GM21825 (cell line): Measurements from ENCODE around the gene MOB3C.
A peak's percentile ranks its signal among the peaks of the same experiment; 100 is the strongest.

Experiments used
- ATAC-seq: cut with Tn5 transposase; IDR thresholded peaks from one replicate; pipeline ENCODE4 v1.9.1; 2021; ENCODE audit warnings: mild to moderate bottlenecking, moderate library complexity; ENCODE audit not compliant: unreplicated experiment

Gene MOB3C

GRCh38 chr1:46639547-46639946 lies 22.9 kb upstream of the MOB3C start:
- no peak for ATAC-seq

GRCh38 chr1:46638921-46639320 lies 22.3 kb upstream of the MOB3C start:
- no peak for ATAC-seq

- ATAC-seq = no peak
These were observed 21.0 kb upstream of the MOB3C start for GRCh38 chr1:46637444-46638083.

GRCh38 chr1:46635205-46635604 lies 18.6 kb upstream of the MOB3C start:
- no peak for ATAC-seq

GRCh38 chr1:46630719-46631118 lies 14.1 kb upstream of the MOB3C start:
- ATAC-seq = no peak

- no peak for ATAC-seq
These were observed 7.4 kb upstream of the MOB3C start for GRCh38 chr1:46623743-46624644.

GRCh38 chr1:46622344-46622743 lies 5.7 kb upstream of the MOB3C start:
- no peak for ATAC-seq

GRCh38 chr1:46621930-46622329 lies 5.3 kb upstream of the MOB3C start:
- no peak for ATAC-seq

- no peak for ATAC-seq
These were observed 3.1 kb upstream of the MOB3C start for GRCh38 chr1:46619656-46620258.

GRCh38 chr1:46618754-46619415 lies 2.3 kb upstream of the MOB3C start:
- ATAC-seq = no peak

- no peak for ATAC-seq
These were observed 1.2 kb upstream of the MOB3C start for GRCh38 chr1:46617833-46618232.

- ATAC-seq = no peak
These were observed 643 bp upstream of the MOB3C start for GRCh38 chr1:46617108-46617800.

GRCh38 chr1:46615735-46616134 lies 876 bp downstream of the MOB3C start:
- ATAC-seq = no peak

- no peak for ATAC-seq
These were observed 1.5 kb downstream of the MOB3C start for GRCh38 chr1:46615088-46615487.

GRCh38 chr1:46614604-46614984 lies 2.0 kb downstream of the MOB3C start:
- ATAC-seq = no peak

GRCh38 chr1:46613661-46614603 lies 2.7 kb downstream of the MOB3C start:
- peak; percentile 58 for ATAC-seq

GRCh38 chr1:46612937-46613660 lies 3.5 kb downstream of the MOB3C start:
- ATAC-seq = no peak

GRCh38 chr1:46611691-46612221 lies 4.9 kb downstream of the MOB3C start:
- ATAC-seq = no peak
